Aorta (tissue), 5 donors: ENCODE results near the gene ZDHHC21. TPM values are rescaled to one million over a fixed set of nuclear protein-coding genes. Genes with fewer than 3 reads are reported as not detected.
A peak's percentile ranks its signal among the peaks of the same experiment; 100 is the strongest.

Experiments used
- ATAC-seq: fragments of 200-7000 bp; cut with Tn5 transposase; one replicate; pipeline ENCODE4 v1.9.1; 2022; ENCODE audit warnings: moderate library complexity; ENCODE audit not compliant: low FRiP score
- DNase-seq, 2 donors: peaks; one replicate each; pipeline ENCODE4 v3.0.0-alpha.2; 2020
- H3K27ac ChIP-seq, 2 donors: one replicate each; pipeline ENCODE4 v1.5.1; 2013; ENCODE audit warnings: low read length in 2 of 2, mild to moderate bottlenecking in 2 of 2, moderate library complexity in 2 of 2, control low read depth in 1 of 2, inconsistent platforms in 1 of 2, low read depth in 1 of 2
- H3K27me3 ChIP-seq, 2 donors: one replicate each; pipeline ENCODE4 v1.6.1; 2013; ENCODE audit warnings: control low read depth in 1 of 2, low read length in 1 of 2, mild to moderate bottlenecking in 1 of 2, moderate library complexity in 1 of 2; ENCODE audit not compliant: insufficient read depth in 2 of 2, control insufficient read depth in 1 of 2
- H3K36me3 ChIP-seq, 2 donors: one replicate each; pipeline ENCODE4 v1.6.1; 2013; ENCODE audit warnings: control low read depth in 1 of 2, low read length in 1 of 2, mild to moderate bottlenecking in 1 of 2; ENCODE audit not compliant: insufficient read depth in 2 of 2, control insufficient read depth in 1 of 2
- H3K4me1 ChIP-seq, 2 donors: one replicate each; pipeline ENCODE4 v1.6.1; 2013; ENCODE audit warnings: low read length in 2 of 2, control low read depth in 1 of 2, mild to moderate bottlenecking in 1 of 2, moderate library complexity in 1 of 2; ENCODE audit not compliant: insufficient read depth in 2 of 2, control insufficient read depth in 1 of 2
- H3K4me3 ChIP-seq, 2 donors: one replicate each; pipeline ENCODE4 v1.5.1; 2013; ENCODE audit warnings: low read length in 2 of 2, control low read depth in 1 of 2, mild to moderate bottlenecking in 1 of 2
- H3K9me3 ChIP-seq: one replicate; pipeline ENCODE4 v1.6.1; 2013; ENCODE audit warnings: mild to moderate bottlenecking, low read length; ENCODE audit not compliant: control insufficient read depth
- WGBS, 2 donors: extraction: QIAGEN DNeasy Blood & Tissue Kit; methylation state at CpG; one replicate each; pipeline ENCODE4 v1.1.7; 2013; 5-methylcytosine and 5-hydroxymethylcytosine counted together
- intact Hi-C, 2 donors: fragments of 100-400 bp; cut with DNase I; formaldehyde crosslinking; loops; one replicate each; pipeline versions ENCODE4 v1.14.2 to v1.15.0; 2022
- polyA plus RNA-seq, 2 donors: library from polyadenylated mRNA; stranded (reverse); fragments of 200-250 nt; gene quantifications; one replicate each; pipeline ENCODE4 v1.2.3, GENCODE V29; 2013
- total RNA-seq, 2 donors: library from RNA; stranded (reverse); fragmentation: NEBNext Ultra II Directional; extraction: Animal tissue kit (Norgen Biotek cat#: 25700); gene quantifications; one replicate each; pipeline ENCODE4 v1.2.1, GENCODE V29; 2021
- donor health status: healthy with polysubstance abuse.
- donor health status: Bipolar disorder and iron deficiency.
- donor health status: DM: no; HTN: no; CAD: no.
- donor health status: DM: no; HTN: no; CAD: no.
- donor health status: DM: yes; HTN: yes; CAD: no.

The ZDHHC21 gene
- total and polyA plus RNA-seq, 4 donors = 2.3 to 17.7 (median 10.7) TPM

DNA sequence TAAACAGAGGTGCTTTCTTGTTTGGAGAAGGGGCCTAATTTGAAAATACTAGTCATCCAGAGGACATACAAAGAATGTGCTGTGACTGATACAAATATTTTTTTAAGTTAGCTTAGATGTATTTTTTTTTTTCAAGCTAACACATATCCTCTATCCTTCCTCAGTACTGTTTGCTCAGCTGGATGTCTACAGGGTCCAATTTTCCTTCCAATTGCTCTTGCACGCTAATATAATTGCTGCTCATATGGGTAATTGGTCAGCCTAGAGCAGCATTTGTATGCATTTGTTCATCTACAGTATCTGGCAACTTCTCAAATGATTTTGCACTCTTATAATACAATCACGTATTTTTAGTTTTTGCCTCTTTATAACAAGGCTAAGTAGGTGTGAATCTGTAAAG, 84.7 kb downstream of the ZDHHC21 start:
- intact Hi-C loops = no loop called here
- 82 to 83% methylated on average over 2 of the region's 2 CpGs for WGBS, 2 donors
- ATAC-seq (no peak), DNase-seq (no peak)
- Histone ChIP-seq H3K9me3 (no peaks in the 10 kb centered on the region), H3K4me1 (no peaks in the 10 kb centered on the region), H3K4me3 (no peak overlapping the region), H3K27me3 (no peaks in the 10 kb centered on the region), H3K36me3 (no peaks in the 10 kb centered on the region), H3K27ac (no peak overlapping the region)

DNA sequence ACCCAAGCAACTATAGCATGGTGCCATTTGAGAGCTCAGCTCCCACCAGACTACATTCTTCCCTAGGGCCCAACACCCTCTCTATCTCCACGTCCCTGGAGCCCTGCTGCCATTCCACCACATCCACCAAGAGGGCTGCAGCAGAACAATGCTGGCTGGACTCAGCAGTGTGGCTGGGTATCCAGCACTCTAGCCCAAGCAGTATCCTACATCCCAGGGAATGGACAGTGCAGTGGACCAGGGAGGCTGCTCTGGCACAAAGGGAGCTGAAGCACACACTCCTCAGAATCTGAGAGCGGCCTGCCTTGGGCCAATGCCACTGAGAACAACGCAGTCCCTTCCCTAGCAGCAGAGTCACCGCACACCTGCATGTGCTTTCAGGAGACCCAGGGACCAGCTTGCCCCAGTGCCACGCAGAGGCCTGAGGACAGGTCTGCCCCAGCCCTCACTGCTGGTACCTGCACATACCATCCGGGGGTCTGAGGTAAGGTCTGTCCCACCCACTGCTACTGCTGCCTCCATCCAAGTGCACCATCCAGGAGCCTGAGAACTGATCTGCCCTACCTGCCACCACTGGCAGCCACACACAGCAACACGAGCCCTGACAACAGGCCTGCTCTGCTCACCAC, 95.9 kb downstream of the ZDHHC21 start:
- intact Hi-C loops = no loop called here
- H3K27me3 ChIP-seq = no peaks in the 10 kb centered on the region
- H3K4me1 ChIP-seq = no peaks in the 10 kb centered on the region
- H3K4me3 ChIP-seq = no peak overlapping the region
- peaks cover 2% of the 10 kb centered on the region for H3K9me3 ChIP-seq
- H3K27ac ChIP-seq = no peak overlapping the region
- ATAC-seq (peak; percentile 52), DNase-seq (peak in 1 of 2 donors; percentile 65)
- WGBS, 2 donors = 91 to 95% methylated on average over 7 of the region's 7 CpGs
- H3K36me3 ChIP-seq = peaks cover 3 to 4% of the 10 kb centered on the region in 2 donors

DNA sequence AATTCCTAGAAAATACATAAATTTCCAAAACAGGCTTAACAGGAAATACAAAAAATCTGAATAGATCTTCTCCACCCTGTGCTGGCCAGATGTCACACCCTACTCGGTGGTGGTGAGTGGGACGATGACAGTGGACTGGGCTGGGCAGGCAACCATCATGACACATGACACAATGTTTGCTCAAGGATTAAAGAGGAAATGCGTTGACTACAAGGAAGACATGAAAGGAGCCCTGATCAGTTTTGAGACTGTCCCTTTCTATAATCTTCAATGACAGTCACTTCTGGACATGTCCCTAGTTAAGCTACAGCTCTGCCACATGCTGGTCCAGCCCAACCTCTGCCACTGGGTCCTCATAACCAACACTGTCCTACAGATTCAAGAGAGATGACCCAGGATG, 99.8 kb downstream of the ZDHHC21 start:
- Histone ChIP-seq H3K27ac (no peak overlapping the region), H3K27me3 (no peaks in the 10 kb centered on the region), H3K4me1 (no peaks in the 10 kb centered on the region), H3K36me3 (peaks cover 3 to 6% of the 10 kb centered on the region in 2 donors), H3K4me3 (no peak overlapping the region), H3K9me3 (peaks cover 2% of the 10 kb centered on the region)
- DNase-seq = no peak
- WGBS, 2 donors = 94 to 95% methylated on average over 3 of the region's 3 CpGs
- no peak for ATAC-seq
- intact Hi-C loops = no loop called here

DNA sequence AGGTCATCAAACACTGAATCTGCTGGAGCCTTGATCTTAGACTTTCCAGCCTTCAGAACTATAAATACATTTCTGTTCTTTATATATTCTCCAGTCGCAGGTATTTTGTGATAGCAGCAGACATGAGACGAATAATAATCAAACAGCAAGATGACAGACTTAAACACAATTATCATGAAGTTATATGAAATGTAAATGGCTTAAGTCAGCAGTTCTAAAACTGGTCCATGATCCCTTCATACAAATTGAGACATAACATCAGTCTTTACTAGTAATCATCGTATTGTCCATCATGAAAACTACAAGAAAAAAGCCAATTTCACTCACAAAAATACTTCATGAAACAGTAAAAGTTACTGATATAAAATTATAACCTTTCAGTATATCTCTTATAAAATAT, 101.8 kb downstream of the ZDHHC21 start:
- intact Hi-C loops = no loop called here
- Histone ChIP-seq H3K9me3 (peaks cover 2% of the 10 kb centered on the region), H3K27me3 (no peaks in the 10 kb centered on the region), H3K4me3 (no peak overlapping the region), H3K4me1 (no peaks in the 10 kb centered on the region), H3K27ac (no peak overlapping the region), H3K36me3 (peaks cover 3 to 6% of the 10 kb centered on the region in 2 donors)
- DNase-seq (no peak), ATAC-seq (no peak)
- WGBS, 2 donors = 87 to 88% methylated on average over 3 of the region's 3 CpGs

DNA sequence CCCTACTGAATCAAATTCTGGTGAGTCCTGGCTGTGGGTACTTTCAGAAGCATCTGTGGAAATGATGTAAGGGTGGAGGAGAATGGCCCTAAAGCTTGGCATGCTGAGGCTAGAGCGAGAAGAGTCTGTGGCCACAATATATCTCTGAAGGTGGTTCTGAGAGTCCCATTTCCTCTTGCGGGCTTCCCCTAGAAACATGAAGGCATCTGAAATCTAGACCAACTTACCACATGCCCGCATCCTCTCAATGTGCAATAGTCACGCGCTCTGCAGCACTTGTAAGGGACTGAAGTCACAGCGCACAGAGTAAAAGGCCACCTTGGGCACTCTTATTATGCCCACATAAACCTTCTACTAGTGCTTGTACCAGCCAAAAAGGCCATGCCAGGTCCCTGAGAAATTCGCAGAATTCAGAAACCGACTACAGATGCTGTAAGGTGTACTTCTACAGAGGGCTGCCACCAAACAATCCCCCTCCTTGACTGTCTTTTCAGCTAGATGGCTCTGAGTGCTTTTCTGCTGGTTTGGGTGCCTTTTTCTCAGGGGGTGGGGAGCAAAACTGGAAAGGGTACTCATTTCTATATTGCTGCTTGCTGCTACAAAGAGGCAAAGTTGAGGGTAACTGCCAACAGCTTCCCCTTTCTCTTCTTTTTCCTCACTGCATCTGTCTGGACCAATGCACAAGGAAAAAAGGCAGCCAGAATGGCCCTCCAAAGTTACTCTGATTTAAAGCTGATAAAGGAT, 107.3 kb downstream of the ZDHHC21 start:
- no peaks in the 10 kb centered on the region for H3K4me1 ChIP-seq
- H3K27ac ChIP-seq = no peak overlapping the region
- H3K27me3 ChIP-seq = no peaks in the 10 kb centered on the region
- no peaks in the 10 kb centered on the region for H3K9me3 ChIP-seq
- H3K4me3 ChIP-seq = no peak overlapping the region
- WGBS, 2 donors = 81 to 94% methylated on average over 8 of the region's 8 CpGs
- no peak for ATAC-seq
- H3K36me3 ChIP-seq = peaks cover 0 to 2% of the 10 kb centered on the region in 2 donors
- intact Hi-C loops = no loop called here
- DNase-seq = no peak

DNA sequence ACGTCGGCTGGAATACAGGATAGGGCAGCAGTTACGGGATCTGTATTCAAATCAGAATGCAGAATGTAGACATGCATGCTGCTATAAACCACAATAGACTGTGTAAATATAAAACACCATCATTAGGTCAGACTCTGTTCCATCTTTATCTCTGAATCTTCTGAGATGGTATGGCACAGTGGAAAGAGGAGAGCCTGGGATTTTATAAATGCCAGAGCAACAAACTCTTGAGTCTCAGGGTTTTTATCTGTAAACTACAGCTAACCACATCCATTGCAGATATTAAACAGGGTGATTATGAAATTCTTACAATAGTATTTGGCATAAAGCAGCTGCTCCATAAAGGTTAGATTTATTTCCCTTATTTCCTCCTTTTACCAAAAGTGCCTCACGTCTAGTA, 108.7 kb downstream of the ZDHHC21 start:
- 80% methylated on average over 4 of the region's 4 CpGs for WGBS, 2 donors
- no peak overlapping the region for H3K4me3 ChIP-seq
- no peak for ATAC-seq
- H3K27ac ChIP-seq = no peak overlapping the region
- peaks cover 0 to 2% of the 10 kb centered on the region in 2 donors for H3K36me3 ChIP-seq
- intact Hi-C loops = no loop called here
- no peaks in the 10 kb centered on the region for H3K4me1 ChIP-seq
- H3K27me3 ChIP-seq = no peaks in the 10 kb centered on the region
- H3K9me3 ChIP-seq = no peaks in the 10 kb centered on the region
- DNase-seq = no peak

DNA sequence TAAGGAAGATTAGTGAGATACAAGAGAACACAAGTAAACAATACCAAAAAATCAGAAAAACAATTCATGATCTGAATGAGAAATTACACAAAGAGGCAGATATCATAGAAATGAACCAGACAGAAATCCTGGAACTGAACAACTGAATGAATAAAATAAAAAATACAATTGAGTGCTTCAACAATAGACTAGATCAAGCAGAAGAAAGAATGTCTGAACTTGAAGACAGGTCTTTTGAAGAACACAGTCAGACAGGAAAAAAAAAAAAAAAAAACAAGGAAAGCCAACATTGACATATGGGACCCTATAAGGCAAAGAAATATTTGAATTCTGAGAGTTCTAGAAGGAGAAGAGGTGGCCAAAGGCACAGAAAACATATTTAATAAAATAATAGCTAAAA, 115.2 kb downstream of the ZDHHC21 start:
- Histone ChIP-seq H3K4me3 (no peak overlapping the region), H3K36me3 (no peaks in the 10 kb centered on the region), H3K27me3 (no peaks in the 10 kb centered on the region), H3K27ac (no peak overlapping the region), H3K4me1 (no peaks in the 10 kb centered on the region), H3K9me3 (no peaks in the 10 kb centered on the region)
- DNase-seq (no peak), ATAC-seq (no peak)
- intact Hi-C loops = loop anchor here in 1 of 2 donors (10.0 kb wide), 1 partner anchor 63 kb away; no protein-coding TSS in a partner anchor

DNA sequence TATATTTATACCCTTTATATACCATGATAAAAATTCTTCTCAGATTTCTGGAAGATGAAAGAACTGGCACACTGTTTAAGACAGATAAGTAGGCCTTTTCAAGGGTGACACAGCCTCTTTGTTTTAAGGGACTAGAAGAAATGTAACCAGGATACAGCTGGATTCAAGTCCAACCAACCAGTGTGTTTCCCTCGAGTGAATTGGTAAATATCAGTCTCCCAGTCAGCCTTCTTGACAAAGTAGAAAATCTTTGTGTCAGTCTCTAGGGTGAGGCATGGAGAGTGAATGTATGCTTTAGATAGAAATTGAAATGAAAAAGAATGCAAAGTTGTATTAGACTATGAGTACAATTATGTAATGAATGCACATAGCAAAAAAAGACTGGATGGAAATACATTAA, 119.1 kb downstream of the ZDHHC21 start:
- intact Hi-C loops = loop anchor here in 1 of 2 donors (10.0 kb wide), 1 partner anchor 59 kb away; no protein-coding TSS in a partner anchor
- Histone ChIP-seq H3K36me3 (no peaks in the 10 kb centered on the region), H3K27ac (no peak overlapping the region), H3K4me1 (no peaks in the 10 kb centered on the region), H3K4me3 (no peak overlapping the region), H3K27me3 (no peaks in the 10 kb centered on the region), H3K9me3 (no peaks in the 10 kb centered on the region)
- WGBS, 2 donors = 50 to 53% methylated on average over 1 of the region's 1 CpG
- DNase-seq = no peak
- ATAC-seq = no peak

DNA sequence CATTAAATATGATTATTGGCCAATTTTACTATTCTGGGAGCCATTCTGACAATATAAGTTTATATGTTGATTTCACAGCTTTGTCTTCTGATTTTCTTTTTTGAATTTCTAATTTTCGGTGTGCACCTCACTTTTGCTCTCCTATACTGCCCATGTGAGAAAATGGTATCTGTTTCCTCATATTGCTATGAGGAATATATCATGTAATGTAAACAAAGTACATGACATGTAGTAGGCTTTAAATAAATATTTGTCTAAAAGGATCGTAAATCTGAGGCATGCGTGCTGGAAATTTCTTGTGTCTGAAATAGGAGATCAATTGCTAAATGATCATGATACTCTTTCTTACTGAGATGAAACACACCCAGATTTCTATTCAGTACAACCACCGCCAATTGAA, 119.9 kb downstream of the ZDHHC21 start:
- intact Hi-C loops = loop anchor here in 1 of 2 donors (10.0 kb wide), 1 partner anchor 59 kb away; no protein-coding TSS in a partner anchor
- ATAC-seq = no peak
- WGBS, 2 donors = 54 to 62% methylated on average over 4 of the region's 4 CpGs
- Histone ChIP-seq H3K36me3 (no peaks in the 10 kb centered on the region), H3K4me1 (no peaks in the 10 kb centered on the region), H3K9me3 (no peaks in the 10 kb centered on the region), H3K27me3 (no peaks in the 10 kb centered on the region), H3K4me3 (no peak overlapping the region), H3K27ac (no peak overlapping the region)
- DNase-seq = no peak
